Forelimb muscle (tissue), 1 donor: ENCODE measurements around the gene INO80B. TPM values are rescaled to one million over a fixed set of nuclear protein-coding genes. Genes with fewer than 3 reads are reported as not detected.
"Not testable (repeated sequence)": the region's sequence is repeated elsewhere in the genome, so short reads cannot be mapped to it uniquely, and the experiment has no call there.

Experiments
- DNase-seq: peaks from one replicate; pipeline ENCODE4 v3.0.0-alpha.2; 2013; ENCODE audit warnings: low read depth
- polyA plus RNA-seq: library from polyadenylated mRNA; unstranded; fragments of 120-200 nt; gene quantifications from one replicate; pipeline ENCODE4 v1.2.1, GENCODE V29; 2013; ENCODE audit not compliant: insufficient read length

INO80B gene
- polyA plus RNA-seq, 1 donor: 19.0 TPM

DNA sequence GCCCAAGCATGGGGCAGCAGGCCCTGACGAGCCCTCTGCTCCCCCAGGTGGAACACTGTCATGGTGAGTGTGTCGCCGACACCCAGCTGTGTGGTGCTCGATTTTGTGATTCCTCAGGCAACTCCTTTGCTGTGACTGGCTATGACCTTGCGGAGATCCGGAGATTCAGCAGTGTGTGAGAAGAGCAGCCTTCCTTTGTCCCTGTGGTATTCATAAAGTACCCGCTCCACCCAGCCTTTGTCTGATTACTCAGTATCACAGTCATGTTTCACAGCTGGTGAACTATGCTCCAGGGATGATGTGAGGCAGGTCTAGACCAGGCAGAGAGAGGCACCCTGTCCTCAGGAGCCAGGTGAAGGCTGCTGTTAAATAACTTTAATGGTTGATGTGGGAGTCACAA, 29.4 kb upstream of the INO80B start:
- DNase-seq: no peak

DNA sequence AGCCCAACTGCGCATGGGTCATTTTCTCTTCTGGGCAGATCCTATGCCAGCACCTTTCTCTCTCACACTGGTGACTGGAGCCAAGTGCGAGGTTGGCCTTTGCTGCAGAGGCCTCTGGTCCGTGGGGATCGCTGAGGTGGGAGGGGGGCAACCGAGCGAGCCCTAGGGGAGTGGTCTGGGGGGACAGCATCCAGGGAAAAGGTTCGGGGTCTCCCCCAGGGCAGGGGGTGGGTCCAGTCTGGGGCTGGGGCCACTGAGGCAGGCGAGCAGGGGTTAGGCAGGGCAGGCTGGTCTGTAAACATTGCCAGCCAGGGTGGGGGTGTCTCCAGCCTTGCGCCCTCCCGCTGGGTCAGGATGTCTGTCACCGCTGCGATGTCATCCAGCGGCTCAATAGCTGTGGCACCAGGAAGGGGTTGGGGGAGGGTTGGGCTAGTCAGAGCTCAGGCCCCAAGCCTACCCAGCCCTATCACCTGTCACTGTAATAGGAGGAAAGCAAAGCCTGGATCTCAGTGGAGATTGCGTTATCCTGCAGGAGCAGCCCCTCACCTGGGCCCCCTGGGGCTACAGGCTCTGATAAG, 28.6 kb upstream of the INO80B start:
- no peak for DNase-seq

DNA sequence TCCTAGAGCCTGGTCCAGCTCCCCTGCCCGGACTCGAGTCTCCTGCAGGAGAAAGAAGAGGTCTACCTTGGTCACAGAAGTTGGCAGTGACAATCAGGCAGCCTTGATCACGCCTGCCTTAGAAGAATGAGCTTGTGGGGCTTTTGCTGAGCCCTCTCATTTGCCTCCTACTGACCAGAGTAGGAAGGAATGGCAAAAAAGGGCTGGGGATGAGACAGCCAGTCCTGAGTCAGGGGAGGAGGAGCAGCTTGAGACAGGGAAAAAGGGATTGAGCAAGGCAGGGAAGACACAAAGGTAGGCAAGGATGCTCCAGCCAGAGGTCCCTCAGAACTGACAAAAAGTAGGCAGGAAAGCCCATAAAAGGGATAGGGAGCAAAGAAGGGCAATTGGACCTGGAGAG, 27.3 kb upstream of the INO80B start:
- DNase-seq: no peak

DNA sequence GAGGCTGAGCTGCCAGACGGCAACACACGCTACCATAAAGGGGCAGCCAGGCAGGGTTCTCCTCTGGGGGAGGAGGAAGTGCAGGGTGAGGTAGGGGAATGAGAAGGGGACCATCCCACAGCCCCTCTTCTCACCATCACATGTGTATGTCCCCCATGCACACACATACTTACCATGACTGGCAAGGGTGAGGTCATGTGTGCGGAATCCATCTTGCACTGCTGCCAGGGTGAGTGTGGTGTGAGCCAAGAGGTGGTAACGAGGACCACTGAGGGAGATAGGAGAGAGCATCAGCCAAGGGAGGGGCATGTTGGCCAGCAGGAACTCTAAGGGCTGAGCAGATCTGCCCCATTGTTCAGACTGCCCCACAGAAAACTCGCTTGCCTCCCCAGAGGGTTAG, 26.2 kb upstream of the INO80B start:
- DNase-seq: no peak

DNA sequence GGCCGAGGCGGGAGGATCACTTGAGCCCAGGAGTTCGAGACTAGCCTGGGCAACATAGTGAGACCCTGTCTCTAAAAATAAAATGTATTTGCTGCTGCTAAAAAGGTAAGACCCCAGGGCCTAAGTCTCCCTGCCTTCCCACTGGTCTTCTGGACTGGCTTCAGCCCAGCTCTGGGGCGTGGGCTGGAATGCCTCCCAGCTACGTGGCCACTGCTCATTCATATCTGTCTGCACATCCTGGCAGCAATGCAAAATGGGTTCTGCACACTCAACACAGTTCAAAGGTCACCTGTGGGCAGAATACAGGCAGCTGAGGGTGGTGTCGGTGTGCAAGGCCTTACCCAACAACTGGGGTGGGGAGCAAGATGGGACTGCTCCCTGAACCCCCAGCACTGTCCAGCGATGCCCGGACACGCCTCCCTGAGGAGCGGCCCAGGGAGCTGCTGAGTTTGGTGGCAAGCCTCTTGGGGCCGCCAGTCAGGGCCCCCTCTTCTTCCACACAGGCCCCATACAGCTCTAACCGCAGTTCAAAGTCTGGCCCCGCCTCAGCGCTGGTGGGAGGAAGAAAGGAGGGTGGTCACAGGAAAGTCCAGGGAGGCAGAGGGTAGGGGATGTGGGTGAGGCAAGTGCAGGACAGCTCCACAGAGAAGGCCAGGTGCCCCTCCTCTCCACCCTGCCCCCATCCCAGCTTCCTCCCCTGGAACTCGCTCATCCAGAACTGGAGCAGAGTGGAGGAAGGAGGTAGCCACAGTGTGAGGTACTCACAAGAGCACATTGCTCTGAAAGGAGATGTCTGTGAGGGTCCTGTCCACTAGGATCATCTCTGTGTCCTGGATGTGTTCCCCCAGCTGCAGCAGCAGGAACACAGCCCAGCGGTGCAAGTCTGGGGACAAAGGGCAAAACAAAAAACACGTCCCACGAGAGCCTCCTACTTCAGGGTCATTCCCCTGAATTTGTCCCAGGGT, 25.1 kb upstream of the INO80B start:
- DNase-seq: no peak

DNA sequence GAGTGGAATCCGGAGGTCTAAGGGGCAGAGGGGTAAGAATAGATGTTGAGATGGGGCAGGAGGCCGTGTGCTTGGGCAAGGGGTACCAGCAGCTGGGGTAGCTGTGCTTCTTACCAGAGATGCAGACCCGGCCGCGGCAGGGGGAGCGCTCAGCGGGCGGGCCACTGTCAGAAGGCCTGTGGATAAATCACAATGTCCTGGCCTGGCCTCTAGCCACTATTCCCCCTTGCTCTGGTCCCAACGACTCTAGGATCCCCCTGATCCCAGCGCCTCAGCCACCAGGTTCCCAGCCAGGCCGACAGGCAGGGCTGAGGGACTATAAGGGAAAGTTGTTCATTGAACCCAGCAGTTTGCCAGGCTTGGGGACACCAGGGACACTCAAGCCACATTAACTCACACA, 24.4 kb upstream of the INO80B start:
- DNase-seq: no peak

DNA sequence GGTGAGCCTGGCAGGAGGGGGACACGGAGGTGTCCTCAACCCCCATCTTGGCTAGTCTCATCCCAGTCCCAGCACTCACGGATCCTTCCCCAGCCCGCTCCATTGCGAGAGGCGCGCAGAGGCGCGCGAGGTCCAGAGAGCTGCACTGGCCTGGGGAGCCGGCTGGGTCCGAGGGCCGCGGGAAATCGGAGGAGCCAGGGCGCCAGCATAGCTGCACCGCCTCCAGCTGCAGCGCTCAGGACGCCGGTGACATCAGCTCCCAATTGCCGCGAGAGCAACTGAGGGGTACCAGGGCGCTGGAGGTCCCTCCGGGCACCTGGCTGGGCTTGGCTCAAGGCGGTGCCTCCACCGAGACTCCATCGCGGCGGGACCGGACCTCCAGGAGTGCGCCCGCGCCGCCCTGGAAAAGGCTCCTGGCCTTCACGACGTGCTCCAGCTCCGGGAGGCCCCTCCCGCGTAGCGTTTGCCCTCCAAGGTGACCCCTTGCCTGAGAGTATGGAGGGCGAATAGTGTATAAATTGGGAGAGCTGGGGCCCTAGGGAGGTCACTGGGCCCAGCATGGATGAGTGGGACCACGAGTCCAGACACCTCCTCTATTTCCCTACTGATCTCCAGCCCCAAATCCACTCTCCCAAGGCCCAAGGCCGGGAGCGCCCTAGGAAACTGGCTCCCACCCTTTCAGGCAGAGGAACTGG, 18.6 kb upstream of the INO80B start:
- DNase-seq: no peak

DNA sequence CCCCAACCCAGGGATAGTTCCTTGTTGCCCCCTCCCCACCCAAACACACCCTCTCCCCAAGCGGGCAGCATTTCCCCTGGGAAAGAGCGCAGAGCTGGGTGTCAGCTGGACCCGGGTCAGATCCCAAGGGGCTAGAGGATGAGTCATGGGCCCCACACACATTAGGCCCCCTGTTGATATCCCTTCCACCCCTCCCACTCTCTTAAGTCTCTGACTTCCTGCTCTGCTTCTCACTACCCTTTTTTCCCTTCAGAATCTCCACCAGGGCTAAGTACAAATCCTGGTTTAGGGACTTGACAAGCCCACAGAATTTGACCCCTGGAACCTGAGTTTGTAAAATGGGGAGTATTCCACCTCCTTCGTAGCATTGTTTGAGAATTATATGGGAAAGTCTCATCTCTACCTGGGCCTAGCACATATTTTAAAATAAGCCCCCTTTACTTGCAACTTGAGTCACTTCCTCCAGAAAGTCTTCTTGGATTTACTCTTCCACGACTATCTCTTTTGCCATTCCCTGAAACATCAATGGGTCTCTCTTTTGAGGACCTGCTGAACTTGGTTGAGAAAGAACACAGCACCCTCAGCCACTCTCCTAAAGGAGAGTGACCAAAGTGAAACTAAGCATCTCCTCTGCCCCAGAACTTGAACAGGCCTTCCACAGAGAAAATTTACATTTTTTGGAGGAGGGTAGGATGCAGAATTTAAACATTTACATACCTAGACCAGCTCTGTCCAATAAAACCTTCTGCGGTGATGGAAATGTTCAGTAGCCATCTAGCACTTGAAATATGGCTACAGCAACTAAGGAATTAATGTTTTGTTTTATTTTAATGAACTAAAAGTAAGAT, 17.8 kb upstream of the INO80B start:
- DNase-seq: no peak

DNA sequence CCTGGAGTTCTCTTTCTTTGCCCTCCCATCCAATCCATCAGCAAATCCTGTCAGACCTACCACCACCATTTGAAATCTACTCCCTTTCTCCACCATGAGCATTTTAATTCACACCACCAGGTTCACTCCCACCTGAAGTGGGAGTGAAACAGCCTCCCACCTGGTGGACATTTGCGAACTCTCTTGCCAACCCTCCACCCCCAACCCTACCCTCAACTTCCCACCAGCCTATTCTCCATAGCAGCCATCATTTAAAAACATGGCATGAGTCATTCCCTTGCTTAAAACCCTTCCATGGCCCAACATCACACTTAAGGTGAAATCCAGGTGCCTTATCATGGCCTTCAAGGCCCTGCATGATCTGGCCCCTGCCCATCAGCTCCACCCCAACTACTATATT, 16.6 kb upstream of the INO80B start:
- no peak for DNase-seq

DNA sequence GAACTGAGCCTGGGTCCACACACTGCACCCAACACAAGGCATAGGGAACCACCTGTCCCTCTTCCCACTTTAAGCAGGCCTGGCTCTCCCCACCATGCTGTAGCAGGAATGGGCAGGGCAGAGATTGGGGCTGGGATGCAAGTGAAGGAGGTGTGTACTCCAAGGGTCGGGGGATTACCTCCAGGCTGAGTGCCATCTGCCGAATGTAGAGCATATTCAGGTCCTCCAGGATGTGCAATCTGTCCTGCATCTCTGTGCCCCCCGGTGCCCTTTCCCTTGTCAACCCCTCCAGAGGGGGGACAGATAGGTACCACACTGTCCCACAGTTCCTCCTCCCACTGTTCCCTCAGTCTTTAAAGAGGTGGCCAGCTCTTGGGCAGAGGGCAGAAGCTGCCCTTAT, 15.5 kb upstream of the INO80B start:
- no peak for DNase-seq

DNA sequence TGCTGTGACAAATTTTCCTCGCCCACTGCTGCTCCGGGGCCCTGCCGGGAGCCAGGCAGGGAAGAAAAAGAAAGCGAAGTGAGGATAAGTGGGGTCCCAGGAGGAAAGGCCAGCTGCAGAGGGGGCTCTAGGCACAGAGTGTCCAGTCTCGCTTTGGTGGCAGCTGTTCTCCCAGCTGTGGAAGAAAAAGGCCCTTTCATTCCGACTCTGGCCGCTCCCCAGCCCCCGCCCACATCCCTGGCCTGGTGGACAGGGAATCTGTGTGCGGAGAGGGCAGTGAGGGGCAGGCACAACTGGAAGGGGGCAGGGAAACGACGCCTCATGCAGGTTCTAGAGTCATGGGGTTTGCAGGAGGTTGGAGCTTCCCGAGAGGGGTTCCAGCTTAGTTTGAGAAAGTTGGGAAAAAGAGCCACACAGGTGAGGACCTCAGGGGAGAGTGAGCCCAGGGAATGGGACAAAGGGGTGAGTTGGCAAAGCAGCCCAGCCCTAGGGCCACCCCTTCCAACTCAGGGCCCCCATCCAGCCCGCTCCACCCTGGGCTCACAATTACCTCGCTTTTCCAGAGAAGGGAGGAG, 15.0 kb upstream of the INO80B start:
- DNase-seq: no peak

DNA sequence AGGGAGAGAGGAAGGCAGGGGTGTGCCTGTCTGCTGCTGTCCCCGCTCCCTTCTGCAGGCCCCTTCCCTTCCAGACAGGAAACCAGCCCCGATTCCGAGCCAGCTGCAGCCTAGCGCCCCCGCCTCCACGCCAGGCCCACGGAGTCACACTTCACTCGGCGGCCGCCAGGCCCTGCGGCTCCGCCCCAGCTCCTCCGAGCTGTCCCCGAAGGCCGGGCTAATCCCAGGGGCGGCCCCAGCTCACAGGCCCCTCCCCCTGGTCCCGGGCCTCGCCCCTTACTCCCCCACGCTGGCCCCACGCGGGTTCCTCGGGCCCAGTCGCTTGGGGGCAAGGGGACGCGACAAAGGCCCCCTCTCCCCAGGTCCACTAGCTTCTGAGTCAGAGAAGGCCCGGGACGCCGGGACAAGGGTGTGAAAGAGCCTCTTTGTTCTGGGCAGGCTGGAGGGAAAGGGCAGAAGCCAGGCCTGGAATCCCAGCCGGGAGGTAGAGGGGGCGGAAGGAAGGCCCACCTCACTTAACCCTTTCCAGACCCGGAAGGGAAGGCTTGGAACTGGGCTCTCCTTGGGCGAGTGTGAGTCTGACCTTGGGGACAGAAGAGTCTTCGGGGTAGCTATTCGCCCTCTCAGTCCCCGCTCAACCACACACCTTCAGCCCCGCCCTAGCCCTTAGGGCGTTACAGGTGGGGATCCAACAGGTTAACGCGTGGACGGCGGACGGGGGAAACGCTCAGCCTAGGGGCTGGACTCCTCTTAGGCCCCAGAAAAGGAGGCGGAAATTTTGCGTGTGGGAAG, 14.3 kb upstream of the INO80B start:
- DNase-seq: no peak

DNA sequence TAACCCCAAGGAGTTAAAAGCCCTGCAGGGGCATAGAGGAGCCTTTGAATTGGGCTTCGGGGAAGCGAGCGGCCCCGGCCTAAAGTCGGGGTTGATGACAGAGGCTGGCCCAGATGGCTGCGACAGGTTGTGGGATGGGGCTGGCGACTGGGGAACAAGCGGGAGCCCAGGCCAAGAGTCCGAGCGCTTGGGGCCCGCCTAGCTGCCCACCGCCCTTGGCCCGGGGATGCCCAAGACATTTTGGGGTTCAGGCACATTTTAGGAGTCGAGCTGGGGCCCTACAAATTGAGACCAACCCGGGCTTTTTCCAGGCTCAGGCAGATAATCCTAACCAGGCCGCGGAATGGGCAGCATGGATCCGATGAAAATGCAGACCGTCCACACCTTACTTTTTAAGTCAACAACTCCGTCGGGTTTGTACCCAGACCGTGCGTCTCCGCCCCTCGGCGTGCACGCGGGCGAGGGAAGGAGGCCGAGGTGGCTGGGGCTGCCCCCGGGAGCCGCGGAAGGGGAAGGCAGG, 13.7 kb upstream of the INO80B start:
- DNase-seq: no peak

DNA sequence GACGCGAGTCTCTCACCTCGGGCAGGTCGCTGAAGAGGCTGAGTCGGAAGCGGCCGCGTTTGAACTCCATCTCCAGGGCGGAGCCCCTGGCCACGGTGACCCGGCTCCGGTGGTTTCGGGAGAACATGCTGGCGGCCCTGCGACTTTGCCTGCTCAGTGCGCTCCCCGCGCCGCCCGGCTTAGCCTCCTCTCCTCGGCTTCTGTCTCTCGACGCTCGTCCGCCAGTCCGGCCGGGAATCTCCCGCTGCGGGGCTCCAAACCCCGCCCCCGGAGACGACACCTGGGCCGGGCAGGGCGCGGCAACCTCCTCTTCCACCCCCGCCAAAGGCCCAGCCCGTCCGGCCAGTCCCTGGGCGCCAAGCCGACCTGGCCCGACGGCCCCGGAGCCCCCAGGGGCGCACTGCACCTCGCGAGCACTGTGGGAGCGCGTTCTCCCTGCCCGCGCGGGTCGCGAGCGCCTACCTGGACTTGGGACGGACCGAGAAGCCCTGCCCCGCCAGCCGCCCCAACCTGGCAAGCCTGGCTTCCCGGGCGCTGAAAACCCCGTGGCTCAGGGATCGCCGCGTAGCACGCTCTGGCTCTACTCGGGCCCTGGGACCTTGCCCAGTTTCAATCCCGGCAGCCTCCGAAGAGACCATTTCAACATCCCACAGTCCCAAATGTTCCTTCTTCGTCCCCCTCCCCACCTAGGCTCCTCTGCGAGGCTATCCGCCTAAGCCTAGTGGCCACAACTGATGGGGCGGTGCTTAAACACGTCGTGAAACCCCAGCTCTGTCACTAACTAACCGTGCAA, 13.0 kb upstream of the INO80B start, which contains the start of gene RTKN:
Gene RTKN (minus strand): TSS at position 248 of the 793 bp plus-strand sequence. CDS start 121 bp downstream, at position 127.
- DNase-seq: no peak

DNA sequence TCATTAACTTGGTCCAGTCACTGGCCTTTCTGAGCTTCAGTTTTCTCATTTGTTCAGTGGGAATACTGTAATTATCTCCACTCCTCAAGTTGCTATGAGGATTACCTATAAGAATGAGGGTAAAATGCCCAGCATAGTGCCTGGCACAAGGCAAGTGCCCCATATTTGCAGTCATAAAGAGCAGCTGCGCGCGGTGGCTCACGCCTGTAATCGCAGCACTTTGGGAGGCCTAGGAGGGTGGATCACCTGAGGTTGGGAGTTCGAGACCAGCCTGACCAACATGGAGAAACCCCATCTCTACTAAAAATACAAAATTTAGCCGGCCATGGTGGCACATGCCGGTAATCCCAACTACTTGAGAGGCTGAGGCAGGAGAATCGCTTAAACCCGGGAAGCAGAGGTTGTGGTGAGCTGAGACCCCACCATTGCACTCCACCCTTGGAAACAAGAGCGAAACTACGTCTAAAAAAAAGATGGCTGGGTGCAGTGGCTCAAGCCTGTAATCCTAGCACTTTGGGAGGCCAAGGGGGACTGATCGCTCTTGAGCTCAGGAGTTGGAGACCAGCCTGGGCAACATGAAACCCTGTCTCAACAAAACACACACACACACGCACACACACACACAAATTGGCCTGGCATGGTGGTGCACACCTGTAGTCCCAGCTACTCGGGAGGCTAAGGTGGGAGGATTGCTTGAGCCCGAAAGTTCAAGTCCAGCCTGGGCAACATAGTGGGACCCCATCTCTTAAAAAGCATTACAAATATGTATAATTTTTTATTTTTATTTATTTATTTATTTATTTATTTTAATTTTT, 12.2 kb upstream of the INO80B start:
- DNase-seq: not testable (repeated sequence)

DNA sequence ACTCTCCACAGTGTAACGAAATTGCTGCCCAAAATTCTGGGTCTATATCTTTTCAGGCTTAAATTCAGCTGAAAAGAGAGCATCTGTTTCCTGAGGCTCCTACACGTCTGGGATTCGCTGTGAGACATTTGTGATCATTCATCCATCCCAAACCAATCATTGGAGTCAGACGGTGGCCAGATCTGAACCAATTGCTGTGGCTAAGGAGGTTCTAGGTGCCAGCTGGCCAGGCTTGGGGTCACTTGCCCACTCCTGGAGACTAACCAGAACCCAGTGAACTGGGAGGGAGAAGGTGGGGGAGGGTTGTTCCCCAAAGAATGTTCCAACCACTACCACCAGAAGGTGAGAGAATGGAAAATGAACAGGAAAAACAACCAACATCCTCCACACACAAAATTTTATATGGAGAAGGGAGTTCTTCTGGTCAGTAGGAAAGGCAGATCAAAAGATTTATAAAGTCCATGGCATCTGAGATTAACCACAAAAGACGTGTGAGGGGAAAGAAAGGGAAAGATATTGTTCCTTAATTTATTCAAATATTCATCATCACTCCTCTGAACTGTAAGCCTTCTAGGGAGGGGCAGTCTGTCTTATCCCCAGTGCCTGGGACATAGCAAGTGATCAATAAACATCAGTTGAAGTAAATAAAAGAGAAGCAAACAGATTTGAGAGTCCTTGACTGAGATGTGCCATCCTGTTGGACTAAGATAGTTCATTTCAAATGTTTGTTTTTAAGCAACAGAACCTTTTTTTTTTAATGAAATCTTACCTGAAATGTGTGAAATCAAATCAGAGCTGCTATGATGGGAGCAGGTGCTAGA, 10.2 kb upstream of the INO80B start:
- no peak for DNase-seq

DNA sequence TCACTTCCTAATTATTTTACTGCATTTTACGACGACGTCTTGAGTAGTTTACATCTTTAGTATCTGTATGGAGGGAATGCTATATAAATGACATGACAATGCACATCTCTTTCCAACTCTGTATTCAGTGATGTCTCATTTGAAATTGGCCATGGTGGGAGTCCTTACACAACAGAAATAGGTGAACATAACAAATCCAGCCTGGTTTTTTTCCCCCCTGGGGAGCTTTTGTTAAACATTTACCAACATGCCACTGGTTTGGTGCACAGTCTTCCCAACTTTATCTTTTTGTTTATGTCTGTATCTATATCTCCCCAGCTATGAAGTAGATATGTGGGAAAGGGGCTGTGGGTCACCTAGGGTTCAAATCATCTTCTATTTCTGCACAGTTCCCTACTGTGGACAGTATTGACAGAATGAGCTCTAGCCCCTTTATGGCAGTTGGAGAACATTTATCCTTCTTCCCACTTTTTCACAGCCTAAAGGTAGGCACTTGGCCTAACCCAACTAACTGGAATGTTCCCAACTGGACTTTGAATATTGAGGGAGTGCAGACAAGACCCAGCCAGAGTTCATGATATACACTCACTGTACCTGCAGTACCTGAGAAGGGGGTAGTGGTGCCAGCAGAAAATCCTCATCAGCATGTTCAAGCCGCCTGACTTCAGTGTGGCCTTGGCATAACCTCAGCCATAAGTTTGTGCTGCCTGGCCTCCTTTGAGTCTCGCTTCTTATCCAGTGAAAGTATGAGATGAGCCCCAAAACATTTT, 7.5 kb upstream of the INO80B start:
- no peak for DNase-seq
